ENCODE results near the gene PEX16.
"Not testable (repeated sequence)": the region's sequence is repeated elsewhere in the genome, so short reads cannot be mapped to it uniquely, and the experiment has no call there.

Gene PEX16

GRCh38 chr11:45917286-45917622, 423 bp downstream of the PEX16 start:
- no peak for DNase-seq

GRCh38 chr11:45915446-45915845, 2.2 kb downstream of the PEX16 start:
- no peak for DNase-seq

- no peak for DNase-seq
Measured at GRCh38 chr11:45913942-45914635, 3.6 kb downstream of the PEX16 start.

- no peak for DNase-seq
Measured at GRCh38 chr11:45913514-45913913, 4.2 kb downstream of the PEX16 start.

- DNase-seq: no peak
Measured at GRCh38 chr11:45910623-45911022, 7.1 kb downstream of the PEX16 start.

- DNase-seq: no peak
Measured at GRCh38 chr11:45909594-45910475, 7.8 kb downstream of the PEX16 start.

GRCh38 chr11:45907911-45908370, 9.7 kb downstream of the PEX16 start:
- DNase-seq: no peak

- no peak for DNase-seq
Measured at GRCh38 chr11:45906965-45907611, 10.6 kb downstream of the PEX16 start, which contains the start of gene FREY1. FREY1 (minus strand) TSS chr11:45907271; CDS start chr11:45907245, 26 bp downstream.

- no peak for DNase-seq
Measured at GRCh38 chr11:45906096-45906682, 11.5 kb downstream of the PEX16 start.

GRCh38 chr11:45905576-45905975, 12.1 kb downstream of the PEX16 start:
- not testable (repeated sequence) for DNase-seq

- no peak for DNase-seq
Measured at GRCh38 chr11:45905095-45905494, 12.6 kb downstream of the PEX16 start.

- DNase-seq: no peak
Measured at GRCh38 chr11:45904309-45904915, 13.3 kb downstream of the PEX16 start.

- no peak for DNase-seq
Measured at GRCh38 chr11:45902452-45903380, 15.0 kb downstream of the PEX16 start.

- no peak for DNase-seq
Measured at GRCh38 chr11:45901626-45902025, 16.1 kb downstream of the PEX16 start.

- DNase-seq: no peak
Measured at GRCh38 chr11:45900916-45901617, 16.6 kb downstream of the PEX16 start.

- not testable (repeated sequence) for DNase-seq
Measured at GRCh38 chr11:45900175-45900800, 17.4 kb downstream of the PEX16 start.

- DNase-seq: peak; percentile 87
Measured at GRCh38 chr11:45899448-45900174, 18.1 kb downstream of the PEX16 start.

- DNase-seq: no peak
Measured at GRCh38 chr11:45899086-45899447, 18.6 kb downstream of the PEX16 start.

GRCh38 chr11:45897556-45897955, 20.1 kb downstream of the PEX16 start:
- DNase-seq: no peak
